ENCODE data around the gene GOLT1A.

- no peak for TF ChIP-seq CTCF (IDR thresholded peaks at IDR 0.05; ENCODE audit: low read depth, low read length, missing input control)
- no peak for TF ChIP-seq ZBTB33 (IDR thresholded peaks at IDR 0.05)
- no peak for TF ChIP-seq EGR1 (IDR thresholded peaks at IDR 0.05; ENCODE audit: low read depth in 2 of 2)
- TF ChIP-seq REST (IDR thresholded peaks at IDR 0.05), result no peak
- TF ChIP-seq MAX (IDR thresholded peaks at IDR 0.05), result no peak
- TF ChIP-seq JUND (IDR thresholded peaks at IDR 0.05), result no peak
- TF ChIP-seq ATF3 (IDR thresholded peaks at IDR 0.05), result no peak
- no peak for TF ChIP-seq RAD21 (IDR thresholded peaks at IDR 0.05)
- no peak for TF ChIP-seq GABPA (IDR thresholded peaks at IDR 0.05 in 1 of 2, conservative IDR thresholded peaks at IDR 0.05 in 1 of 2)
- TF ChIP-seq YY1 (IDR thresholded peaks at IDR 0.05), result no peak
Observed at GRCh38 chr1:204232526-204232925, 18.7 kb upstream of the GOLT1A start.
